ENCODE measurements around the gene ZNF467.

The ZNF467 gene, protein sequence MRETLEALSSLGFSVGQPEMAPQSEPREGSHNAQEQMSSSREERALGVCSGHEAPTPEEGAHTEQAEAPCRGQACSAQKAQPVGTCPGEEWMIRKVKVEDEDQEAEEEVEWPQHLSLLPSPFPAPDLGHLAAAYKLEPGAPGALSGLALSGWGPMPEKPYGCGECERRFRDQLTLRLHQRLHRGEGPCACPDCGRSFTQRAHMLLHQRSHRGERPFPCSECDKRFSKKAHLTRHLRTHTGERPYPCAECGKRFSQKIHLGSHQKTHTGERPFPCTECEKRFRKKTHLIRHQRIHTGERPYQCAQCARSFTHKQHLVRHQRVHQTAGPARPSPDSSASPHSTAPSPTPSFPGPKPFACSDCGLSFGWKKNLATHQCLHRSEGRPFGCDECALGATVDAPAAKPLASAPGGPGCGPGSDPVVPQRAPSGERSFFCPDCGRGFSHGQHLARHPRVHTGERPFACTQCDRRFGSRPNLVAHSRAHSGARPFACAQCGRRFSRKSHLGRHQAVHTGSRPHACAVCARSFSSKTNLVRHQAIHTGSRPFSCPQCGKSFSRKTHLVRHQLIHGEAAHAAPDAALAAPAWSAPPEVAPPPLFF

DNA sequence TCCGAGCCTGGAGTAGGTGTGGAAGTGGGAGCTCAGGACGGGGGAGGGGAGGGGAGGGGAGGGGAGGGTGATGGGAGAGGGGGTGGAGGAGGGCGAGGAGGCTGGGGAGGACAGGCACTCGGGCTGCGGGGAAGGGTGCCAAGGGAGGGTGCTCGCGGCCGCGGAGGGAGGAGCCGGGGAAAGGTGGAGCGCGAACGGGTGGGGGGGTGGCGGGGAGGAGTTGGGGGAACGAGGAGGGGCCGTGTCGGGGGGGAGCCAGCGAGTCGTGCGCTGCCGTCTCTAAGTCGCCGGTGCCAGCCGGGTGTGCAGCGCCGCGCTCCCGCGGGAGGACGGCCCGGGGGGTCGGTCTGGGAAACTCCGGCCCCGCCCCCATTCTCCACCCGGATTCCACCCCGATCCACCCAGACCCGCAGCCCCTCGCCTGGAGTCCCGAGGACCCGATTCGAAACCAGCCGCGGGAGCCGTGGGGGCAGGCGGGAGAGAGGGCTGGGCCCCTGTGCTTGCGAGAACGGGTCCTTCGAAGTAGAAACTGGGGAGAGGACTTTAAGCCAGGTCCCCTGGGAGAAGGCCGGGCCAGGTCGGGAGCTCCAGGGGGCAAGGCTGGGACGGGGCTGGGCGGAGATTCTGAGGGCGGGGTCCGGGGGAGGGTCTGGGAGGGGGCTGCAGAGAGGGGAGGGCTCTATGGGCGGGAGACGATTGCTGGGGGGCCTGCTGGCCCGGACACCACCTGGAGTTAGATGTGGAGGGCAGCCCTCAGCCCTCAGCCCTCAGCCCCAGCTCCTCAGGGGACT, at the start of gene ZNF467:
Gene ZNF467, minus strand, starts transcription at position 143 of the 791 bp plus-strand sequence. CDS start 2,556 bp downstream, outside the sequence.
- no peak for DNase-seq (ENCODE audit: low spot score)

DNA sequence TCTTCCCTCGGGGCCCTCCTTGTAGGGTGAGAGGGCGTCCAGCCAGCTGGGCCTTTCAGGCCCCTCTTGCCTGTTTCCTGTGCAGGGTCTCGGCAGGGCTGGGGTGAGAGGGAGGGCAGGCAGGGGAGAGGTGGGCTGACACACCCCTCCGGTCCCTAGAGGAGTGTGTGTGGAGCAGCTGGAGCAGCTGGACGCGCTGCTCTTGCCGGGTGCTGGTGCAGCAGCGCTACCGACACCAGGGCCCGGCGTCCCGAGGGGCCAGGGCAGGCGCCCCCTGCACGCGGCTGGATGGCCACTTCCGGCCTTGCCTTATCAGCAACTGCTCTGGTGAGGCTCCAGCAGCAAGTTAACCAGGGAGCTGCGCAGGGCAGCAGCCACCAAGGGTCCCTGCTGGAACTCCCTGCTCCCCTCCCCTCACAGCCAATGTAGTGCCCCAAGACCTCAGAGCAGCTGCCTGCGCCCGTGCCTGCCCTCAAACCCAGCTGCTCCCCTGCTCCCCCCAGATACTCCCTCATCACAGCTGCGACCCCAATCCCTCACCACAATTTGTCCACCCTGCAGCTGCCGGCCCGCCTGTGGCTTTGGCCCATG, 49.1 kb upstream of the ZNF467 start:
- no peak for DNase-seq (ENCODE audit: low spot score)

DNA sequence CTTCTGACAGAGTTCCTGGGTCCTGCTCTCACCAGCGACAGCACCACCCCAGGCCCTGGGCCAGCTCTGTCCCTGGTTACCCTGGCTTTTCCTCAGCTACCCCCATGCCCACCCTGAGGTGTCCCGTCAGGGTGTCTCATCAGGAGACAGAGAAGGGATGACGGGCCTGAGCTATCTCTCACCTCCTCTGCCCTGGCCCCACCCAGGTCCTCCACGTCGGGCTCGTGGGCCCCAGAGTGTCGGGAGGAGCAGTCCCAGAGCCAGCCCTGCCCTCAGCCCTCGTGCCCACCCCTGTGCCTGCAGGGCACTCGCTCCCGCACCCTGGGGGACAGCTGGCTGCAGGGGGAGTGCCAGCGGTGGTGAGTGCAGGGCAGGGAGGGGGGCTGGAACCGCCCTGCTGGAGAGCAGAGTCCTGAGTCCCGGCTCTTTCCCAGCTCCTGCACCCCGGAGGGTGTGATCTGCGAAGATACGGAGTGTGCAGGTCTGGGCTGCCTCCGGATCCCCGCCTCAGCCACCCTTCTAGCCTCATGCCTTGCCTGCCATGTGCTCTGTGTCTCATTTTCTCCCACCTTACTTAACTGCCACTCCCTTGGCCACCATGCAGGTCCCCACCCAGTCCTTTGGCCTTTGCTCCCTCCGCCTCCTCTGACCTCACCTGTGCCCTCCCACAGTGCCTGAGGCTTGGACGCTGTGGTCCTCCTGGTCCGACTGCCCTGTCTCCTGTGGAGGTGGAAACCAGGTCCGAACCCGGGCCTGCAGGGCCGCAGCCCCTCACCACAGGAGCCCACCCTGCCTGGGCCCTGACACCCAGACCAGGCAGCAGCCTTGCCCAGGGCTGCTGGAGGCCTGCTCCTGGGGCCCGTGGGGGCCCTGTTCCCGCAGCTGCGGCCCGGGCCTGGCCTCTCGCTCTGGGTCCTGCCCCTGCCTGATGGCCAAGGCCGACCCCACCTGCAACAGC, 48.1 kb upstream of the ZNF467 start:
- DNase-seq (ENCODE audit: low spot score) = no peak

DNA sequence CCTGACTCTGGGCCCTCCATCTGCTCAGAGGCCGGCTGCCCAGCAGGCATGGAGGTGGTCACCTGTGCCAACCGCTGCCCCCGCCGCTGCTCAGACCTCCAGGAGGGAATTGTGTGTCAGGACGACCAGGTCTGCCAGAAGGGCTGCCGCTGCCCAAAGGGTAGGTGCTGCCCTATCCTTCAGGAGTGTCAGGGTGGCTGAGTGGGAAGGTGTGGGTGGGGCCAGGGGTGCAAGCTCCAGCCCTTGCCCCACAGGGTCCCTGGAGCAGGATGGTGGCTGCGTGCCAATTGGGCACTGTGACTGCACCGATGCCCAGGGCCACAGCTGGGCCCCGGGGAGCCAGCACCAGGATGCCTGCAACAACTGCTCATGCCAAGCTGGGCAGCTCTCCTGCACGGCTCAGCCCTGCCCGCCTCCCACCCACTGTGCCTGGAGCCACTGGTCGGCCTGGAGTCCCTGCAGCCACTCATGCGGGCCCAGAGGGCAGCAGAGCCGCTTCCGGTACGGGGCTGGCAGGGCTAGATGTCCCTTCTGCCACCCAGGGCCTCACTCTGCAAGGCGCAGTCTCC, 47.3 kb upstream of the ZNF467 start:
- no peak for DNase-seq (ENCODE audit: low spot score)

DNA sequence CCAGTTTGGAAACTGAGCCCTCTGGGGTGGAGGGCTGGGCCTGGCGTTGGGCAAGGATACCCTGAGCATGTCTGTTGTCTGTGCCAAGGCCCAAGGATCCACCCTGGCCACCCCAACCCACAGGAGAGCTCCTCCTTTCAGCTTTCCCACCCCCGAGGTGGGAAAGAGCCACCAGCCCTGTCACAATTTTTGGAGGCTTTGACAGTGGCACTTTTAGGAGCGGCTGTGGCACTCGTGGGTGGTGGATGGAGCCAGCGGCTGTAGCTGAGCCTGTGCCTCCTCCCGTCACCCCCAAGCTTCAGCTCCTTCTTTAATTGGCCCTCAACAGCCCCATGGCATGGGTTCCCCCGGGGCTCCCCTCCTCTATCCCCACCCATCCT, 46.6 kb upstream of the ZNF467 start:
- DNase-seq (ENCODE audit: low spot score) = no peak

DNA sequence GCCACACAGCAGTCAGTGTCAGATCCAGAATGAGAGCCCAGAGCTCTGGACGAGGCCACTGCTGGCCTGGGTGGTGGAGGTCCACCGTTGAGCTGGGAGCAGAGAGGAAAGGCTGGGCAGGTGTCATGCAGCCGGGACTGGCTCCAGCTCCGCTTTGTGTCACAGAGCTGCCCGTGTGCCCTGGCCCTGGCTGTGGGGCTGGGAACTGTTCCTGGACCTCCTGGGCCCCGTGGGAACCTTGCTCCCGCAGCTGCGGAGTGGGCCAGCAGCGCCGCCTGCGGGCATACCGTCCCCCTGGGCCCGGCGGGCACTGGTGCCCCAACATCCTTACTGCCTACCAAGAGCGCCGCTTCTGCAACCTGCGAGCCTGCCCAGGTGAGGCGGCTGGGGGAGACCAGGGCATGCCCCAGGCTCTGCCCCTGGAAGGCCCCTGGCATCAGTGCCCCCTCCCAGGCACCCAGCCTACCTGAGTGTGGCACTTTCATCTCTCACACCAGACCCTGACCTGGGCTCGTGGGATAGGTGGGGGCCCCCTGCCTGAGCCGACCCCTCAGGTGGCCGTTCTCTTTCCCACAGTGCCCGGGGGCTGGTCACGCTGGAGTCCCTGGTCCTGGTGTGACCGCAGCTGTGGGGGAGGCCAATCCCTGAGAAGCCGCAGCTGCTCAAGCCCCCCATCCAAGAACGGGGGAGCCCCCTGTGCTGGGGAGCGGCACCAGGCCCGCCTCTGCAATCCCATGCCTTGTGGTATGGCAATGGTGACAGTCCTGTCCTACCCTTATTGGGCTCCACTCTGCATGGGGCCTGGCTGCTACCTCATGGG, 46.0 kb upstream of the ZNF467 start:
- no peak for DNase-seq (ENCODE audit: low spot score)

DNA sequence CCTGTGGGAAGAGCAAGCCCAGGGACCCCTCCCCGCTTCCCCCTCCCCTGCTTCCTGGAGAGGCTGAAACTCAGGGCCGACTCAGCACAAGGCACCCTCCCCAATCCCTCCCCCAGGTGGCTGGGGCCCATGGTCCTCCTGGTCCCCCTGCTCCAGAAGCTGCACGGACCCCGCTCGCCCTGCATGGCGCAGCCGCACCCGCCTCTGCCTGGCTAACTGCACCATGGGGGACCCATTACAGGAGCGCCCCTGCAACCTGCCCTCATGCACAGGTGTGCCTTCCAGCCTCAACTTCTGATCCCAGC, 45.1 kb upstream of the ZNF467 start:
- DNase-seq (ENCODE audit: low spot score) = no peak

DNA sequence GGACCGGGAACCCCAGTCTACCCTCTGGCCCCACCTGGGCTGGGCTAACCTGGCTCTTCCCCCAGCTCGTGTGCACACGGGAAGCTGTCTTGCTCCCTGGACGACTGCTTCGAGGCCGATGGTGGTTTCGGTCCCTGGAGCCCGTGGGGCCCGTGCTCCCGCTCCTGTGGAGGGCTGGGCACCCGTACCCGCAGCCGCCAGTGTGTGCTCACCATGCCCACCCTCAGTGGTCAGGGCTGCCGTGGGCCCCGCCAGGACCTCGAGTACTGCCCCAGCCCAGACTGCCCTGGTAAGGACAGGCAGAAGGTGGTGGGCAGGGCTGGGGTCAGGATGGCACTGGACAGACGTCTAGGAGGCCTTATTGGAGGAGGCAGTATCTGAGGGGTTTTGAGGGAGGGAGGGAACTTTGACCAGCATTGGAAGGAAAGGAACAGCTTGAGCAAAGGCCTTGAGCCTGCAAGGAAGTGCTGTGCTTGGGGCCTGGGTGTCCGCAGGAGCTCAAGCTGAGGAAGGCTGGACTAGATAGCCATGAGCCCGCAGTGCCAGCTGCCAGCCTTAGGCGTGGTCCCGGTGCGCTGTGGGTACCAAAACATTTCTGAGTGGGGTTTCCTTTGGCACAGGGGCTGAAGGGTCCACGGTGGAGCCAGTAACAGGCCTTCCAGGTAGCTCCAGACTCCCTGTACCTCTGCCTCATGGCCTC, 44.6 kb upstream of the ZNF467 start:
- no peak for DNase-seq (ENCODE audit: low spot score)

DNA sequence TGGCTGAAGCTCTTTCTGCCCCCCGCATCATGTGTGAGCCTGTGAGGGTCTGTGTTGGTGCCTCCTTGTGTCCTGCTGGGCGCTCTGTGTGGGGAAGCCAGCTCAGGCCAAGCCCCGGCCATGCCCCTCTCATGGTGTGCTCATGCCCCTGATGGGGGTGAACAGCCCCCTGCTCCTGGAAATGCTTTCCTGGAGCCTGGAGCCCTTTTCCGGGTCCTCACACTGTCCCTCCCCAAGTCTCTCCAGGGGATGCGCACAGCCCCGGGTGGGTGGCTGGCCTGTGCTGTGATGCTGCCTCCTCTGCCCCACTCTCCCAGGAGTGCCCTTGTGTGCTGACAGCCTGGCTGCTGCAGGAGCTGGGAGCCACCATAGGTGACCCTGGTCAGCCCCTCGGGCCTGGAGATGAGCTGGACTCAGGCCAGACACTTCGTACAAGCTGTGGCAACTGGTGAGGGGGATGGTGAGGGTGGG, 43.9 kb upstream of the ZNF467 start:
- no peak for DNase-seq (ENCODE audit: low spot score)

DNA sequence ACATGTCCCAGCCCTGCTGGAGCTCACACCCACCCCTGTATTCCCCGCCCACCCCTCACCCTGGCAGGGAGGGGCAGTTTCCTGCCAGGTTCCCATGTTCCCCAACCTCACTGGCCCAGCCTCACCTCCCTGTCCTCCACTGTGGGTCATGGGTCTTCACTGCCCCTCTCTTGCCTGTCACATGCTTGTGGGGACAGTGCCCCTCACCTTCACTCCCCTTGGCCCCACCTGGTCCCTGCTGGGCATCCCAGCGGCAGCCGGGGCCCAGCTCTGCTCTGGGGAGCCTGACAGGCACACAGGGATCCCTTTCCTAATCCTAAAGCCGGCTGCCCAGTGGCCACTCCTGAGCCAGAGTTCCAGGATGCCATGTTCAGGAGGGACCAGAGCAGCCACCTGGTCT, 43.4 kb upstream of the ZNF467 start:
- DNase-seq (ENCODE audit: low spot score) = no peak

DNA sequence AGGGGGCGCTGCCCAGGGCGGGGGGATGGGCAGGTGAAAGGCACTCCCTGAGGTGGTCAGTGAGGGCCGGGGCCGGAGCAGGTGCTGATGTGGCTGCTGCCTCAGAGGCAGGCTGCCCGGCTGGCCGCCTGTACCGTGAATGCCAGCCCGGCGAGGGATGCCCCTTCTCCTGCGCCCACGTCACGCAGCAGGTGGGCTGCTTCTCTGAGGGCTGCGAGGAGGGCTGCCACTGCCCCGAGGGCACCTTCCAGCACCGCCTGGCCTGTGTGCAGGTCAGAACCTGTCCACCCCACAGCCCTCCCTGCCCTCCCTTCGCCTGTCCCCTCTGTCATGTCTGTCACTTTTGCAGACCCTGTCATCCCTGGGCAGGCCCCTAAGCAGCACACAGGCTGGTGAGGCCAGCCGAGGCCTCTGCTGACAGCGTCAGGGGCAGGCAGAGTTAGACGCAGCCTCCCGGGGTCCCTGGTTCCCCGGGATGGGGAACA, 42.9 kb upstream of the ZNF467 start:
- DNase-seq (ENCODE audit: low spot score) = no peak

DNA sequence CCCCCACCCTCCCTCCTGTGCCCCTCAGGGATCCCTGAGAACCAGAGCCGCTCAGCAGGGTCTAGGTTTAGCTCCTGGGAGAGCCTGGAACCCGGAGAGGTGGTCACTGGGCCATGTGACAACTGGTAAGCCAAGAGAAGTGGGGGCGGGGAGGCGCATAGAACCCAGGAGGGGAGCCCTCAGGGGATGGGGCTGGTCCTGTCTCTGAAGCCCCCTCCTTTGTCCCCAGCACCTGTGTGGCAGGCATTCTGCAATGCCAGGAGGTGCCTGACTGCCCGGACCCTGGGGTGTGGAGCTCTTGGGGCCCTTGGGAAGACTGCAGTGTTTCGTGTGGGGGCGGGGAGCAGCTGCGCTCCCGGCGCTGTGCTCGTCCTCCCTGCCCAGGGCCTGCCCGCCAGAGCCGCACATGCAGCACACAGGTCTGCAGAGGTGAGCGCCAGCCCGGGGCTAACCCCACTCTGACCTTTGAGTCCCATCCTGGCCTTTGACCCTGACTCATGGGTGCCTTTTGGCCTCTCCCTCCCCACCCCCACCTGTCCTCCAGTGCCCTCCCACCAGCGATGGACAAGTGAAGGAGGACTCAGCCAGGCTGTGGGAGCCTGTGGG, 42.4 kb upstream of the ZNF467 start:
- DNase-seq (ENCODE audit: low spot score) = no peak

DNA sequence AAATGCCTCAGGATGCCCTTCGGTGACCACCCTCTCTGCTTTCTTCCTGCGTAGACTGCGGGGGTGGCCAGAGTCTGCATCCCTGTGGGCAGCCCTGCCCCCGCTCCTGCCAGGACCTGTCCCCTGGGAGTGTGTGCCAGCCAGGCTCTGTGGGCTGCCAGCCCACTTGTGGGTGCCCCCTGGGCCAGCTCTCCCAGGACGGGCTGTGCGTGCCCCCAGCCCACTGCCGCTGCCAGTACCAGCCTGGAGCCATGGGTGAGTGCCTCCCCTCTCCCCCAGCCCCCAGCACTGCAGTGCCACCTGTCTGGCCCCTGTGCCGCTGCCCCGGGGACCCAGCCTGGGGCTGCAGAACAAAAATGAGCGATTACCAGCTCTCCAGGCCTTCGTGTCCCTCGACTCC, 41.7 kb upstream of the ZNF467 start:
- no peak for DNase-seq (ENCODE audit: low spot score)

DNA sequence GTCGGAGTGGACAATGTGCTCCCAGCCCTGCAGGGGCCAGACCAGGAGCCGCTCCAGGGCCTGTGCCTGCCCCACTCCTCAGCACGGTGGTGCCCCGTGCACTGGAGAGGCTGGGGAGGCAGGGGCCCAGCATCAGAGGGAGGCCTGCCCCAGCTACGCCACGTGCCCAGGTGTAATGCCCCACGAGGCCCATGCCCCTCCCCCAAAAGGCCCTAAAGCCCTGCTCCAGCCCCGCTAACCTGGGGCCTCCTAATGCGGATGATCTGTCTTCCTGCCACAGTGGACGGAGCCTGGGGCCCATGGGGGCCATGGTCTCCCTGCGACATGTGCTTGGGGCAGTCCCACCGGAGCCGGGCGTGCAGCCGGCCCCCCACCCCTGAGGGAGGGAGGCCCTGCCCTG, 41.1 kb upstream of the ZNF467 start:
- DNase-seq (ENCODE audit: low spot score) = no peak

DNA sequence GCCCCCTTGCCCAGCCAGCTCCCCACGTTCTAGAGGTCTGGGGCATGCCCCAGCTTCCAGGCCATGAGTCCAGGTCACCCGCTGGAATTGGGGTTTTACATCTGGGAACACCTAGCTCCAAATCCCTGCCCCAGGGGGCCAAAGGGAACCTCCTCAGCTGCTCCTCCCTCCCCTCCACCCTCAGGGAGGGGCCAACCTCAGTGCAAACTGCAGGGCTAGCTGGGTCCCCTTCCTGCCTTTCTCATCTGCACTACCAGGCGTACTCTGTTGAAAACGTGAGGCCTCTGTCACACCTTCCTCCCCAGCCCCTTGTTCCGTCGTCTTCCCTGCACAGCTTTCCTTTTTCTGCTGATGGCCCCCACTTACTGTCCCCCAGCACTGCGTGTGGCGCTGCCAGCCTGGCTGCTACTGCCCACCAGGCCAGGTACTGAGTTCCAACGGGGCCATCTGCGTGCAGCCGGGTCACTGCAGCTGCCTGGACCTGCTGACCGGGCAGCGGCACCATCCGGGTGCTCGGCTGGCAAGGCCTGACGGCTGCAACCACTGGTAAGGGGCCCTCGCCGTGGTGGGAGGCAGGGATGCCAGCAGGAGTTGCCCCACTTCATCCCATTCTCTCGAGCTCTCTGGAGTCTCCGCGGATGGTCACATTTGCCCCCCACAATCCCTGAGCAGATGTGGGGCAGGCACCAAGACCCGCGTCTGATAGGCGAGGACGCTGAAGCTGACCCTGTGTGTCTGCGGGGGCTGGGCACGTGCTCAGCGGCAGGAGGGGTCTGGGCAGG, 40.1 kb upstream of the ZNF467 start:
- no peak for DNase-seq (ENCODE audit: low spot score)

DNA sequence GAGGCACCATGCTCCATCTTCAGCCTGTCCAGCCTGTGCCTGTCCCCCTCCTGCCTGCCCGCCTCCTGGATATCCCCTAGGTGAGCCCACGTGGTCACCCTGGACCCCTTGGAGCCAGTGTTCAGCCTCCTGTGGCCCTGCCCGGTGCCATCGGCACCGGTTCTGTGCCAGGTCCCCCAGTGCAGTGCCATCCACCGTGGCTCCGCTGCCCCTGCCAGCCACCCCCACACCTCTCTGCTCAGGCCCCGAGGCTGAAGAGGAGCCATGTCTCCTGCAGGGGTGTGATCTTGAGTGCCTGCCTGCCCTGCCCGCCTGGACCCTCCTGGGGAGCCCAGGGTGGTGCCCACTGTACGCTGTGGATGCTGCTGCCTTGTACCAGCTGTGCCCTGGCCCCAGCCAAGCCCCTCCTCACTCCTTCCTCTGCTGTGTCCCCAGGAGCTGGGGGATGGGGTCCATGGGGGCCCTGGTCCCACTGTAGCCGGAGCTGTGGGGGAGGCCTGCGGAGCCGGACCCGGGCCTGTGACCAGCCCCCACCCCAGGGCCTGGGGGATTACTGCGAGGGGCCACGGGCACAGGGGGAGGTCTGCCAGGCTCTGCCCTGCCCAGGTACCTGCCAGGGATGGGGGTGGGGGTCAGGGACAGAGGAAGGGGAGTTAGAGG, 38.6 kb upstream of the ZNF467 start:
- DNase-seq (ENCODE audit: low spot score) = no peak

DNA sequence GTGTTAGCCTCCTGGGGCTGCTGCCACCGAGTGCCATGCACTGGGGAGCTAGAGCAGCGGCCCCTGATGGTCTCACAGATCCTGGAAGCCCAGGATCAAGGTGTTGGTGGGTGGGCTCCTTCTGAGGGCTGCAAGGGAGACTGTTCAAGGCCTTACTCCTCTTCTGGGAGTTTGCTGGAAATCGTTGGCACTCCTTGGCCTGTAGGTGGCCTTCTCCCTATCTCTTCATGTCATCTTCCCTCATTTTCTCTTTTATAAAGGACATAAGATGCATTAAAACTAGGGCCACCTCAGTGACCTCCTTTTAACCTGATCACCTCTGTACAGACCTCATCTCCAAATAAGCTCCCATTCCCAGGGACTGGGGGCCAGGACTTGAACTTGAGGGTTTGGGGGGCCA, 37.8 kb upstream of the ZNF467 start:
- DNase-seq (ENCODE audit: low spot score) = no peak

DNA sequence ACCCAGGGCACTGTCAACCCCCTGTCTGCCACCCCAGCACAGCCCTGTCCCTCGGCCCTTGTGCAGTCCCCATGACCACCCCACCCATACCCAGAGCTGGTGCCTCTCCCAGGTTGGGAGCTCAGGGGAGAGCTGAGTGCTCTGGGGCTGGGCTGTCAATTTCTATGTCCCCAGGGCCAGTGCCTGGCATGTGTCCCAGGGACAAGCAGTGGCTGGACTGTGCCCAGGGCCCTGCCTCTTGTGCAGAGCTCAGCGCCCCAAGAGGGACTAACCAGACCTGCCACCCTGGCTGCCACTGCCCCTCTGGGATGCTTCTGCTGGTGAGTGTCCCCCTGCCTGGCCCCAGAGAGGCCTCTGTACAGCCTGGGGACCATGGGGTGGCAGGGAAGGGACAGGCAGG, 35.8 kb upstream of the ZNF467 start:
- DNase-seq (ENCODE audit: low spot score) = no peak
